Retinal pigment epithelial cell (primary cell): ENCODE results near the gene SULT1C3.
A peak's percentile ranks its signal among the peaks of the same experiment; 100 is the strongest.

Experiments used
- DNase-seq: peaks from one replicate; pipeline ENCODE4 v3.0.0-alpha.2; 2010; ENCODE audit warnings: low read depth
- H3K4me3 ChIP-seq: 2 replicates; pipeline ENCODE4 v1.5.1; 2011; ENCODE audit warnings: mild to moderate bottlenecking, low read length, control low read depth, moderate library complexity
- TF ChIP-seq, protein P1 (sequence below): conservative IDR thresholded peaks from 2 replicates; pipeline ENCODE4 v1.5.1; 2011; ENCODE audit warnings: low read depth, low read length, control low read depth, inconsistent platforms

The SULT1C3 gene

DNA sequence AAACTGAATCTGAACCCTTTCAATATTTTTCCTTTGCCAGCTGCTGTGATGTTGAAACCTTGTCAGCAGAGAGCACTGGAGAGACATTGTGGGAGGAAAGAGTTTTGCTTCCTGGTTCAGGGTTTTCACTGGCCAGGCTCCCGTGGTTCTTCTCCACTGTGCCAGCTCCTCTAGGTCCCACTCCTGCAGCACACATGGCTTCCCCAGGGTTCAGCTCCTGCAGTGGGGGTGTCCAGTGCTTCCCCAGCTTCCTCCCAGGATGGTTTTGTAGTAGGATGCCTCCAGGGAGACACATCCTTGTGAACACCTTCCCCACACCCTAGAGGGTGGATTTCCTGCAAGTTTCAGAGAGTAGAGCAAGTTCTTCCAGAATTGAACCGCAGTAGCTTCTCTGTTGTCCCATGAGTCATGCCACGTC is 24.0 kb upstream of the SULT1C3 start:
- TF ChIP-seq, protein P1, sequence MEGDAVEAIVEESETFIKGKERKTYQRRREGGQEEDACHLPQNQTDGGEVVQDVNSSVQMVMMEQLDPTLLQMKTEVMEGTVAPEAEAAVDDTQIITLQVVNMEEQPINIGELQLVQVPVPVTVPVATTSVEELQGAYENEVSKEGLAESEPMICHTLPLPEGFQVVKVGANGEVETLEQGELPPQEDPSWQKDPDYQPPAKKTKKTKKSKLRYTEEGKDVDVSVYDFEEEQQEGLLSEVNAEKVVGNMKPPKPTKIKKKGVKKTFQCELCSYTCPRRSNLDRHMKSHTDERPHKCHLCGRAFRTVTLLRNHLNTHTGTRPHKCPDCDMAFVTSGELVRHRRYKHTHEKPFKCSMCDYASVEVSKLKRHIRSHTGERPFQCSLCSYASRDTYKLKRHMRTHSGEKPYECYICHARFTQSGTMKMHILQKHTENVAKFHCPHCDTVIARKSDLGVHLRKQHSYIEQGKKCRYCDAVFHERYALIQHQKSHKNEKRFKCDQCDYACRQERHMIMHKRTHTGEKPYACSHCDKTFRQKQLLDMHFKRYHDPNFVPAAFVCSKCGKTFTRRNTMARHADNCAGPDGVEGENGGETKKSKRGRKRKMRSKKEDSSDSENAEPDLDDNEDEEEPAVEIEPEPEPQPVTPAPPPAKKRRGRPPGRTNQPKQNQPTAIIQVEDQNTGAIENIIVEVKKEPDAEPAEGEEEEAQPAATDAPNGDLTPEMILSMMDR = peak; percentile 41
- no peak for DNase-seq
- H3K4me3 ChIP-seq = no peak overlapping the region

- no peak for DNase-seq
- H3K4me3 ChIP-seq = no peak overlapping the region
- TF ChIP-seq, protein P1 = no peak
Measured at GRCh38 chr2:108217211-108217610, 22.6 kb upstream of the SULT1C3 start.

DNA sequence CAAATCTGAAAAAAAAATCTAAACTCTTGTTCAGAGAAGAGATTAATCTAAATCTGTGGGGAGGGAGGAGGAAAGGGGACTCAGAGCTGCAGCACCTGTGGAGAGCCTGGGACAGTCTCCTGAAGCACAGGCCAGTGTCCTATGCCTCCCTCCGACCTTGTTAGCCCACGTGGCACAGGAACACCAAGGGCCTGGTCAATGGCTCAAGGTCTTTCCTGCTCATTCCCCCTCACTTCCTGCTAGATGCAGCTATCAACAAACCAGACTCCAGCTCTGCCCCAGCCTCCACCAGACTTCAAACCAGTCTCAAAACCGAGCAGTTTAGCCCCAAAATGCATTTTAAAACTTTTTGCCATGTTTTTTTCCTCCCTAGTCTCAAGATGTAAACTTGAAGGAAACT is 20.1 kb upstream of the SULT1C3 start:
- TF ChIP-seq, protein P1 = no peak
- DNase-seq = no peak

GRCh38 chr2:108220191-108220590 is 19.6 kb upstream of the SULT1C3 start:
- TF ChIP-seq, protein P1 = no peak
- DNase-seq = no peak

More for the DNA sequence above, 20.1 kb upstream of the SULT1C3 start:
- H3K4me3 ChIP-seq = no peak overlapping the region

DNA sequence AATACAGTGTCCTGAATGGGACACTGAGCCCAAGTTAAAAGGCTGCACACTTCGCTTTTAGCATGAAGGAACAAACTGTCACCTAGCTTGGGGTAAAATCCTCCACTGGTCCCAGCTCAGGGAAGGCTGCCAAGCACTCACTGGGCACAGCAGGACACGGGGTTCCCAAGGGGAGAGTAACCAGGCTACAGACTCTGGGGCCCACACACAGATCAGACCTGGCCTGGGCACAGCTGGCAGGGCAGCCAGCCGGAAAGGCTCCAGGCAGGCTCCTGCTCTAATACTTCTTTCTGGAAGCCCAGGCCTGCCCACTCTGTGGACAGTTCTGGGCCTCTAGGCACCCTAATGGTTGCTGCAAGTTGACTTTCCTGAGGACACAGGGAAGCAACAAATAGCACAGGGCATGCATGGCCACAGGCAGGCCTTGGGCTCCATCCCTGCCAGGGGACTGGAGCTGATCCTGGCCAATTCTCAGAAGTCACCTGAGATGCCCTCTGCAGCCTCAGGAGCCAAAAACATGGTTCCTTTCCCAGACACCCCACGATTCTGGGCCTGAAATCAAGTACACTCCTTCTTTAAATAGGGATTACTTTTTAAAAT is 18.7 kb upstream of the SULT1C3 start:
- no peak overlapping the region for H3K4me3 ChIP-seq
- DNase-seq = no peak
- TF ChIP-seq, protein P1 = no peak

More at GRCh38 chr2:108220191-108220590, 19.6 kb upstream of the SULT1C3 start:
- no peak overlapping the region for H3K4me3 ChIP-seq

DNA sequence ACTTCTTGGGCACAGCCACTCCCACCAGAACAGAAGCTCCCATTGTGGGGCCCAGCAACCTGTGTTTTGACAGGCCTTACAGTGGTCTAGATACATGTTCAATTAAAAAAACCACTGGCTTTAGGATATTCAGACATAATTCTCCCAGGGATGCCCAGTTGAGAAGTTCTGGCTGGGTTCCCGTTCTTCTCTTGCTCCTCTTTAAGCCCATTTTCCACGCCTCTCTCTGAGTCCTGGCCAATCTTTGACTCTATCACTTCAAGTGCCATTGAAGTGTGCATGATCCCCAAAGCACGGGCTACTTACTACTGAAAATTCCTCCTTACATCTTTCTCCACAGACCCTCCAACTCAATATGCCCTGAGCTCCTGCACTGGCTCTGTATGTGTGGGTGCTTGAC is 17.5 kb upstream of the SULT1C3 start:
- TF ChIP-seq, protein P1 = no peak
- no peak for DNase-seq
- no peak overlapping the region for H3K4me3 ChIP-seq

GRCh38 chr2:108223573-108223972 is 16.2 kb upstream of the SULT1C3 start:
- TF ChIP-seq, protein P1 = no peak

More at GRCh38 chr2:108223573-108223972, 16.2 kb upstream of the SULT1C3 start:
- DNase-seq = no peak
- H3K4me3 ChIP-seq = no peak overlapping the region
